Esophagus squamous epithelium (tissue), 4 donors: Measurements from ENCODE around the gene GIGYF2.

ENCODE experiments used
- POLR2A ChIP-seq, 4 donors: fragments of 450-650 bp; IDR thresholded peaks; one replicate each; pipeline ENCODE4 v1.6.1; 2017; ENCODE audit warnings: antibody characterized with exemption in 4 of 4, mild to moderate bottlenecking in 4 of 4, moderate library complexity in 3 of 4
- TF ChIP-seq, protein P1 (sequence below), 6 experiments: fragments of 450-650 bp in 4 of 6; fragments of 200-600 bp in 2 of 6; sonication (generic) in 2 of 6; IDR thresholded peaks; one replicate each; pipeline ENCODE4 v1.5.1; 2016 to 2019; ENCODE audit warnings: antibody characterized with exemption in 6 of 6, mild to moderate bottlenecking in 4 of 6, moderate library complexity in 4 of 6

DNA sequence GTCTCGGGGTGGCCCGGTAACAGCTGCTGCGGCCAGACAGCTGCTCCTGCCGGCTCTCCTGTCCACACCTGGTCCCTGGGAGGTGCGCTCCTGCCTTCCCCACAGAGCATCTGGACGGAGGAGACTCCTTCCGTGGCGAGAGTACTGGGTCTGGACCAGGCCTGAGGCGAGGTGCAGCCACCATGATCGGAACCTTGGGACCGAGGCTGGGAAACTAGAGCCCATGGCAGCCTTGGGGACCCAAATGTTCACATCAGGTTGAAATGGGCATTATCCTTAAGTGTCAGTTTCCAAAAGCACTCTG lies 628 bp downstream of the GIGYF2 start:
- TF ChIP-seq POLR2A (IDR thresholded peaks at IDR 0.05) = no peak
- TF ChIP-seq, protein P1, sequence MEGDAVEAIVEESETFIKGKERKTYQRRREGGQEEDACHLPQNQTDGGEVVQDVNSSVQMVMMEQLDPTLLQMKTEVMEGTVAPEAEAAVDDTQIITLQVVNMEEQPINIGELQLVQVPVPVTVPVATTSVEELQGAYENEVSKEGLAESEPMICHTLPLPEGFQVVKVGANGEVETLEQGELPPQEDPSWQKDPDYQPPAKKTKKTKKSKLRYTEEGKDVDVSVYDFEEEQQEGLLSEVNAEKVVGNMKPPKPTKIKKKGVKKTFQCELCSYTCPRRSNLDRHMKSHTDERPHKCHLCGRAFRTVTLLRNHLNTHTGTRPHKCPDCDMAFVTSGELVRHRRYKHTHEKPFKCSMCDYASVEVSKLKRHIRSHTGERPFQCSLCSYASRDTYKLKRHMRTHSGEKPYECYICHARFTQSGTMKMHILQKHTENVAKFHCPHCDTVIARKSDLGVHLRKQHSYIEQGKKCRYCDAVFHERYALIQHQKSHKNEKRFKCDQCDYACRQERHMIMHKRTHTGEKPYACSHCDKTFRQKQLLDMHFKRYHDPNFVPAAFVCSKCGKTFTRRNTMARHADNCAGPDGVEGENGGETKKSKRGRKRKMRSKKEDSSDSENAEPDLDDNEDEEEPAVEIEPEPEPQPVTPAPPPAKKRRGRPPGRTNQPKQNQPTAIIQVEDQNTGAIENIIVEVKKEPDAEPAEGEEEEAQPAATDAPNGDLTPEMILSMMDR (IDR thresholded peaks at IDR 0.05) = no peak
